GM12872 (cell line): ENCODE data around the gene CYP26B1.

Source experiments
- TF ChIP-seq, protein P1 (sequence below): IDR thresholded peaks from 3 replicates; pipeline ENCODE4 v1.5.1; 2011; ENCODE audit warnings: low read depth, mild to moderate bottlenecking, low read length, moderate library complexity; ENCODE audit not compliant: insufficient read depth

The CYP26B1 gene

DNA sequence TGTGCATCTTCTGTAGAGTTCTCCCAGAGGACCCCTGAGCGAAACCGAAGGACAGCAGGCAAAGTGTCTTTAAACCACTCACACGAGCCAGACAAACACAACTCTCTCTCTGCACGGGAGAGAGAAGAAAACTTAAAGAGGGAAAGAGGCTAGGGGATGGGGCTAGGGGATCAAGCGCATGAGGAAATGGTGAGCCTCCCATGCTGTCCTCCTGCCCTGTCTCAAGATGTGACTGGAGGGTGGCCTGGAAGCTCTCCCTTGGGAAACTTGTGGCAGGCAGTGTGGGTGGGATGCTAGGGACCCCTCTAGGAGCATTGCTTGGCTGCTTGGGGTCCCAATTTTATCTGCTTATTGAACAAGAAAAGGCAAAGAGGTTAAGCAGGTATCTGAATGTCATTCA is 44.5 kb downstream of the CYP26B1 start:
- TF ChIP-seq, protein P1, sequence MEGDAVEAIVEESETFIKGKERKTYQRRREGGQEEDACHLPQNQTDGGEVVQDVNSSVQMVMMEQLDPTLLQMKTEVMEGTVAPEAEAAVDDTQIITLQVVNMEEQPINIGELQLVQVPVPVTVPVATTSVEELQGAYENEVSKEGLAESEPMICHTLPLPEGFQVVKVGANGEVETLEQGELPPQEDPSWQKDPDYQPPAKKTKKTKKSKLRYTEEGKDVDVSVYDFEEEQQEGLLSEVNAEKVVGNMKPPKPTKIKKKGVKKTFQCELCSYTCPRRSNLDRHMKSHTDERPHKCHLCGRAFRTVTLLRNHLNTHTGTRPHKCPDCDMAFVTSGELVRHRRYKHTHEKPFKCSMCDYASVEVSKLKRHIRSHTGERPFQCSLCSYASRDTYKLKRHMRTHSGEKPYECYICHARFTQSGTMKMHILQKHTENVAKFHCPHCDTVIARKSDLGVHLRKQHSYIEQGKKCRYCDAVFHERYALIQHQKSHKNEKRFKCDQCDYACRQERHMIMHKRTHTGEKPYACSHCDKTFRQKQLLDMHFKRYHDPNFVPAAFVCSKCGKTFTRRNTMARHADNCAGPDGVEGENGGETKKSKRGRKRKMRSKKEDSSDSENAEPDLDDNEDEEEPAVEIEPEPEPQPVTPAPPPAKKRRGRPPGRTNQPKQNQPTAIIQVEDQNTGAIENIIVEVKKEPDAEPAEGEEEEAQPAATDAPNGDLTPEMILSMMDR = no peak

DNA sequence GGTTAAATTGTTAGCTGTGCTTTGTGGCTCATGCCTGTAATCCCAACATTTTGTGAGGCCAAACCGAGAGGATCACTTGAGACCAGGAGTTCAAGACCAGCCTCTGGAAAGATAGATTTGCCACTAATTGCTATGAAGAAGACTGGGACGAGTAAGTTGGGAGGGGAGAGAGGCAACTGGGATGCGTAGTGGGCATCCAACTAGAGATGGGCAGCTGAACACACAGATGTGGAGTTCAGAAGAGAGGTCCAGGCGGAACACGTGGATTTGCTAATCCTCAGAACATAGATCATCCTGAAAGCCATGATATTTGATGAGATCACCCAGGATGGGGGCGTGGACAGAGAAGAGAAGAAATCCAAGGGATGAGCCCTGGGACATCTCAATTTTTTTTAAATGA is 48.7 kb downstream of the CYP26B1 start:
- TF ChIP-seq, protein P1 = no peak

DNA sequence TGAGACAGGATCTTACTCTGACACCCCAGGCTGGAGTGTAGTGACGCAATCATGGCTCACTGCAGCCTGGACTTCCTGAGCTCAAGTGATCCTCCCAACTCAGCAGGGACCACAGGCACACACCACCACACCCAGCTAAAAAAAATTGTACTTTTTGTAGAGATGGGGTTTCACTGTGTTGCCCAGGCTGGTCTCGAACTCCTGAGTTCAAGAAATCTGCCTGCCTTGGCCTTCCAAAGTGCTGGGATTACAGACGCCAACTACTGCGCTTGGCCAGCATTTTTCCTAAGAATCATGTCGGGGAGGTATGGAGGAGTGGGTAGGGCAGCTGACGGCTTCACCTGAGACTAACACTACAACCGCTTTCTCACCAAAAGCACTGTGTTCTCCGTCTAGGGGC is 50.4 kb downstream of the CYP26B1 start:
- TF ChIP-seq, protein P1 = no peak

DNA sequence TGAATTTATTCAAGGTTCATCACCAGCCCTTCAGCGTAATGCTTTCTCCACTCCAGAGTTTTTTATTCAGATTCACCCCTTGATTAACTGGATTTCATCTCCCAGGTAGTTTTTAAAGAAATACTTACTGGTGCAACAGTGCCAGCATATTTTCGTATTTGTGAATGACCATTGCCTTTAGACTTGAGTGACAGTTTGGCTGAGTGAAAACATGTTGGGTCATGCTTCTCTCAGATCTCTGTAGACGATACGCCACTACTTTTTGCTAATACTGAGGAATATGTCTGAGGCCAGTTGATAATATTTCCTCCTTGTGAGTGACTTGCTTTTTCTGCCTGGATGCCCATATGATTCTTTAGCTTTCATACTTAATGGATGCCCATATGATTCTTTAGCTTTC is 51.5 kb downstream of the CYP26B1 start:
- TF ChIP-seq, protein P1 = no peak

DNA sequence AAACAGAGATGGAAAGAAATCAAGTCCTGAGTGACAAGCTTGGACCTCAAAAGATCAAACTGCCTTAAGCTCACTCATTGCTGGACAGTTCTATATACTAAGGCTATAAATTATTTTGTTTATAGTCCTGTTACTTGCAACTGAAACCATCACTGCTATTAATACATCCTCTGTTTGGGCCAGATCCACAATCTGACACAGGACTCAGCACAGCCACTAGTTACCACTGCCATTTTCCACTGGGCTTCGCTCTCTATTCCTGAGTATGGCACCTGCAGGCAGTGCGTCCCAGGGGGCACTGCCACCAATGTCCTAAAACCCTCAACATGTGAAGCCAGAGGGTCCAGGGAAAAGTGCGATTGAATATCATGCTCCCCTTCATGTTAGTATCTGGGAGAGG is 52.3 kb downstream of the CYP26B1 start:
- TF ChIP-seq, protein P1 = no peak

DNA sequence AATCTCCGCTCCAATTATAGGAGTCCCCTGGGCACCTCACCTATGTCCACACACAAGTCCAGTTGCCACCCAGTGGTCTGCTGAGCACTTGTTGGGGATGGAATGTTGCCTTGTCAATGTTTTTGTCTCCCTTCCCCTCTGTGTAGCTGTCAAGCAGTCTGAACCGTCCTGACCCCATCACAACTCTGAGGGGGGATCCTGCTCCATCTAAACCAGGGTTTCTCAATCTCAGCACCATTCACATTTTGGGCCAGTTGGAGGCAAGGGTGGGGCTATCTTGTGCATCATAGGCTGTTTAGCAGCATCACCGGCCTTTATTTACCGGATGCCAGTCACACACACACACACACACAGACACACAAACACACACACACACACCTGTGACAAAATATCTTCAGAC is 53.0 kb downstream of the CYP26B1 start:
- TF ChIP-seq, protein P1 = no peak

DNA sequence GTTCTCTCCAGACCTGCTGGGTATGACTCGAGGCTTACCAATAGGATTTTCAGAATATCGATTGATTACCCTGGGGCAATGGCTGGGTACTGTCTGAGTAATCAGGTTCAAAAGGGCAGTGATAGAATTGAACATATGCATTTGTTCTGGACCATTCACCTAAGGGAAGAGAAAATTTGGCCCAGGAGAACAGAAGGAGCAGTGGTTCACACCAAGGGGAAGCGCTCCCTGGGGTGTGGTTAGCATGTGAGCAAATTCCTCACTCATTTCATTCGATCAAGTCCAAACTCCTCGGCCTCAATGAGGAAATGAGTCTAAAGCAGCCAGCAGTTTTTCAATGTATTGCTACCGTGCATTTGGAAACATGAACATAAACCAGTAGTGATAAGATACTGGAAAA is 55.6 kb downstream of the CYP26B1 start:
- TF ChIP-seq, protein P1 = no peak
